Colonic mucosa (tissue), 4 donors: ENCODE measurements around the gene SEC61A1. TPM values are rescaled to one million over a fixed set of nuclear protein-coding genes. Genes with fewer than 3 reads are reported as not detected.

Experiments used
- DNase-seq: peaks from one replicate; pipeline ENCODE4 v3.0.0-alpha.2; 2020
- H3K27ac ChIP-seq: fragments of 200-600 bp; one replicate; pipeline ENCODE4 v1.8.0; 2021
- H3K27me3 ChIP-seq: fragments of 200-600 bp; one replicate; pipeline ENCODE4 v1.8.0; 2021
- H3K36me3 ChIP-seq: fragments of 200-600 bp; one replicate; pipeline ENCODE4 v1.8.0; 2021
- H3K4me1 ChIP-seq: fragments of 200-600 bp; one replicate; pipeline ENCODE4 v1.8.0; 2021; ENCODE audit warnings: mild to moderate bottlenecking
- H3K4me3 ChIP-seq: fragments of 200-600 bp; one replicate; pipeline ENCODE4 v1.8.0; 2021
- H3K9ac ChIP-seq, 2 donors: one replicate each; pipeline ENCODE4 v1.7.0; 2013; ENCODE audit warnings: control low read depth in 2 of 2, low read depth in 2 of 2, low read length in 2 of 2
- H3K9me3 ChIP-seq: fragments of 200-600 bp; one replicate; pipeline ENCODE4 v1.8.0; 2021
- CTCF ChIP-seq: fragments of 200-600 bp; IDR thresholded peaks from one replicate; pipeline ENCODE4 v1.8.0; 2022; ENCODE audit warnings: antibody characterized with exemption, mild to moderate bottlenecking
- intact Hi-C: fragments of 100-400 bp; cut with DNase I; formaldehyde crosslinking; loops from one replicate; pipeline ENCODE4 v1.14.1; 2022
- total RNA-seq, 2 donors: library from RNA; stranded (reverse); fragmentation: NEBNext Ultra II Directional in 1 of 2; extraction: Animal tissue kit (Norgen Biotek cat#: 25700) in 1 of 2; gene quantifications; one replicate each; pipeline ENCODE4 v1.2.1, GENCODE V29; 2021
- donor health status: healthy.
- donor health status: DM: no; HTN: no; CAD: no.
- donor health status: DM: no; HTN: no; CAD: no.

The SEC61A1 gene
- total RNA-seq, 2 donors from 2014 or later, result 184 to 250 TPM

DNA sequence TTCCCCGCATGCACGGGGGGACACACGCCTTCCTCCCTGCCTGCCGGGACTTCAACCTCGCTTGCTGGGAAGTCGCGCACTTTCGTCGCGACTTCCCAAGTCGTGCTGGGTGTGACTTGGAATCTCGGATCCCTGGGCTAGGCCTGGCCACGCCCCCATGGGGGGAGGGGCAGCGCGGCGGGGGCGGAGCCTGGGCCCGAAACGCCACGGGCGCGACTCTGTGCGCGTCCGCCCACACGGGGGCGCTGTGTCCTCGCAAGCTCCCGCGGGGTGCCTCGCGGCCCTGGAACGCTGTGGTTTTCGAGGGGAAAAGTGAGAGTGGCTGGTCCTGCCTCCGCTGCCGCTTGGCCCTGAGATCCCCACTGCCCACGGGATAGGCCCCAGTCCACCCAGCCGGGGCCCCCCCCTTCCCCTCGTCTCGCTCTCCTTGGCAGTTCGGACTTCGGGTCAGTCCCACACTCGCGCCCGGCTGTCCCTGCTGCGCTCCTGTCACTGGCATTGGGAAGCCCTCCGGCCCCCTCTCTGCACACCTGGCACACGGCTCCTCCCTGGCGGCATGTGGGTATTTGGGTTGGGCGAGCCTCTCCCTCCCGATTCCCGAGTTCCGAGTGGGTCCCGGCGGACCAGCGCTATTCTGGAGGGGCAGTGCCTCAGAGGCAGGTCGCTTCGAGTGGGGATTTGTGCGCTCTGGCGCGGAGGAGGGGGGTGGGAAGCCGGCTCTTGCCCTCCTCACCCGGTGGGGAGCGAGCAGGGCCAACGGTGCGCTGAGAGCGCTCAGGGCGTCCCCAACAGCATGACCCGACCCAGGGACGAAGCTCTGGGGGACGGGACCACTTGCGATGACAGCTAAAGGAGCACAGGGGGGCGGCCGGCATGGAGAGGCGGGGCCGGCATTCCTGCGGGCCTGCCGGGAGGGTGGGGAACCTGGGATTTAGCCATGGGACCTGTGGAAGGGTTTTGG is 23.6 kb downstream of the SEC61A1 start:
- DNase-seq, result peak; percentile 94
- Histone ChIP-seq H3K27me3 (no peaks in the 10 kb centered on the region), H3K4me3 (peak overlapping the region; percentile 45), H3K9me3 (no peaks in the 10 kb centered on the region), H3K4me1 (peaks cover 8% of the 10 kb centered on the region), H3K27ac (peak overlapping the region; percentile 26), H3K36me3 (peaks cover 11% of the 10 kb centered on the region), H3K9ac (peak overlapping the region; percentile 58 to 70)
- intact Hi-C loops, result loop anchor here (10.0 kb wide), 1 partner anchor 49 kb away; the partner anchor contains the start of gene RUVBL1
- TF ChIP-seq CTCF, result peak; percentile 98

- no peaks in the 10 kb centered on the region for H3K27me3 ChIP-seq
- TF ChIP-seq CTCF, result no peak
- H3K4me3 ChIP-seq, result peak overlapping the region; percentile 45
- H3K9me3 ChIP-seq, result no peaks in the 10 kb centered on the region
- peaks cover 8% of the 10 kb centered on the region for H3K4me1 ChIP-seq
- DNase-seq, result no peak
- no peak overlapping the region for H3K27ac ChIP-seq
- H3K9ac ChIP-seq, result peak overlapping the region; percentile 26 to 47
- peaks cover 3% of the 10 kb centered on the region for H3K36me3 ChIP-seq
- intact Hi-C loops, result loop anchor here (10.0 kb wide), 1 partner anchor 48 kb away; the partner anchor contains the start of gene RUVBL1
Observed at GRCh38 chr3:128076483-128077201, 24.4 kb downstream of the SEC61A1 start.

DNA sequence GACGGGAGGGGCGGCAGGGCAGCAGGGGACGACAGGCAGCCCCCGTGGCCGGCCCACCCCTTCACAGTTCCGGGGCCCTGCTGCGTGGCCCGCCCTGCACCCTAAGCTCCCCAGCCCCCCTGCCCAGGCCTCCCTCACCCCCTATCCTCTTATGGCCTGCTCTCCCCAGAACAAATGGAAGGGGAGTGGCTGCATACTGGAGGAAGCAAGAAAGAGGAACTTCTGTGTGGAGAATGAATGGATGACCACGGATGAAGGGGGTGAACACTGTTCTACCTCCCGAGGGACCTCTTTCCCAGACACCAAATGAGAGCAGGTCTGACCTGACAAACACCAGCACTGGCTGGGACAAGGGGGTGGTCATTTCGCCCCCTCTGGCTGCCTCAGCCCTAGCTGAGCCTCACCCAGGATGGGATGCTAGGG is 25.0 kb downstream of the SEC61A1 start:
- Histone ChIP-seq H3K36me3 (no peaks in the 10 kb centered on the region), H3K9me3 (no peaks in the 10 kb centered on the region), H3K27ac (no peak overlapping the region), H3K4me3 (peak overlapping the region; percentile 45), H3K27me3 (no peaks in the 10 kb centered on the region), H3K9ac (peak overlapping the region in 1 of 2 donors; percentile 47), H3K4me1 (peaks cover 11% of the 10 kb centered on the region)
- intact Hi-C loops, result loop anchor here (10.0 kb wide), 1 partner anchor 48 kb away; the partner anchor contains the start of gene RUVBL1
- DNase-seq, result no peak
- TF ChIP-seq CTCF, result no peak

DNA sequence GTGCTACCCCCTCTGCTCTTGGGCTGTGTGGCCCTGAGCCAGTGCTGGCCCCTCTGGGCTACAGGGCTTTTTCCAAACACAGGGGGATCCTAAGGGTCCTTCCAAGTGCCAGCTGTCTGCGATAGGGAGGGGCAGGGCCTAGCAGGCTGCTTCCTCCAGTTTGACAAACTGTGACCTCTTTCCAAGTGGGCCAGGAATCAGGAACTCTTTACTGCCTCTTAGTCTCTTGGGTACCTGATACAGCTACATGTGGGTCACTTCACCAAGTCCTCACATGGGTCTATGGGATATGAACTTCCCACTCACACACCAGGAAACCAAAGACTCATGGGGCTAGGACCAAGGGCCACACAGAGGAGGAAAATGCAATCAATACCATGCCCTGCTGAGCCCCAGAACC is 25.4 kb downstream of the SEC61A1 start:
- Histone ChIP-seq H3K36me3 (no peaks in the 10 kb centered on the region), H3K27ac (no peak overlapping the region), H3K4me3 (no peak overlapping the region), H3K4me1 (peaks cover 15% of the 10 kb centered on the region), H3K9ac (no peak overlapping the region), H3K27me3 (no peaks in the 10 kb centered on the region), H3K9me3 (no peaks in the 10 kb centered on the region)
- intact Hi-C loops, result loop anchor here (10.0 kb wide), 1 partner anchor 47 kb away; the partner anchor contains the start of gene RUVBL1
- DNase-seq, result no peak
- no peak for TF ChIP-seq CTCF

GRCh38 chr3:128078322-128078721 is 26.1 kb downstream of the SEC61A1 start:
- H3K27ac ChIP-seq, result no peak overlapping the region
- no peak overlapping the region for H3K4me3 ChIP-seq
- DNase-seq, result no peak
- intact Hi-C loops, result loop anchor here (10.0 kb wide), 1 partner anchor 46 kb away; the partner anchor contains the start of gene RUVBL1
- no peaks in the 10 kb centered on the region for H3K36me3 ChIP-seq
- no peak overlapping the region for H3K9ac ChIP-seq
- H3K27me3 ChIP-seq, result no peaks in the 10 kb centered on the region
- no peaks in the 10 kb centered on the region for H3K9me3 ChIP-seq
- H3K4me1 ChIP-seq, result peaks cover 15% of the 10 kb centered on the region
- TF ChIP-seq CTCF, result no peak
